ENCODE measurements around the gene OLIG1. TPM values are rescaled to one million over a fixed set of nuclear protein-coding genes. Genes with fewer than 3 reads are reported as not detected.

The OLIG1 gene
- total and polyA plus RNA-seq, 2 donors from 2014 or later = 1.5 to 18.2 TPM

GRCh38 chr21:33021667-33022066 is 48.3 kb upstream of the OLIG1 start:
- no peak overlapping the region for H3K27ac ChIP-seq (ENCODE audit: low read depth in 2 of 2, low read length in 2 of 2)
- no peak for DNase-seq
- no peak for TF ChIP-seq CTCF (IDR thresholded peaks at IDR 0.05; ENCODE audit: borderline replicate concordance, extremely low read depth, insufficient read depth)
- no peaks in the 10 kb centered on the region for H3K9me3 ChIP-seq (ENCODE audit: control insufficient read depth in 2 of 3, insufficient read depth in 1 of 3, low read length in 3 of 3)
- H3K27me3 ChIP-seq (ENCODE audit: control insufficient read depth, insufficient read depth, low read length) = peaks cover 75% of the 10 kb centered on the region
- H3K4me1 ChIP-seq (ENCODE audit: control insufficient read depth in 2 of 3, insufficient read depth in 2 of 3, low read depth in 1 of 3, low read length in 3 of 3) = peaks cover 0 to 7% (median 0%) of the 10 kb centered on the region in 3 donors
- no peak for FAIRE-seq
- no peak overlapping the region for H3K9ac ChIP-seq (ENCODE audit: low read length in 3 of 3)
- intact Hi-C loops (cut with DNase I) = no loop called here
- no peaks in the 10 kb centered on the region for H3K36me3 ChIP-seq (ENCODE audit: control insufficient read depth in 2 of 3, insufficient read depth in 3 of 3, low read length in 3 of 3)
- H3K4me3 ChIP-seq (ENCODE audit: low read length in 3 of 3) = no peak overlapping the region

GRCh38 chr21:33022489-33022827 is 47.5 kb upstream of the OLIG1 start:
- intact Hi-C loops (cut with DNase I) = no loop called here
- H3K36me3 ChIP-seq (ENCODE audit: control insufficient read depth in 2 of 3, insufficient read depth in 3 of 3, low read length in 3 of 3) = no peaks in the 10 kb centered on the region
- DNase-seq (no peak), FAIRE-seq (no peak)
- no peaks in the 10 kb centered on the region for H3K9me3 ChIP-seq (ENCODE audit: control insufficient read depth in 2 of 3, insufficient read depth in 1 of 3, low read length in 3 of 3)
- H3K27ac ChIP-seq (ENCODE audit: low read depth in 2 of 2, low read length in 2 of 2) = no peak overlapping the region
- H3K27me3 ChIP-seq (ENCODE audit: control insufficient read depth, insufficient read depth, low read length) = peaks cover 78% of the 10 kb centered on the region
- no peak overlapping the region for H3K9ac ChIP-seq (ENCODE audit: low read length in 3 of 3)
- peaks cover 0 to 12% (median 0%) of the 10 kb centered on the region in 3 donors for H3K4me1 ChIP-seq (ENCODE audit: control insufficient read depth in 2 of 3, insufficient read depth in 2 of 3, low read depth in 1 of 3, low read length in 3 of 3)
- no peak overlapping the region for H3K4me3 ChIP-seq (ENCODE audit: low read length in 3 of 3)
- no peak for TF ChIP-seq CTCF (IDR thresholded peaks at IDR 0.05; ENCODE audit: borderline replicate concordance, extremely low read depth, insufficient read depth)

- no peaks in the 10 kb centered on the region for H3K9me3 ChIP-seq (ENCODE audit: control insufficient read depth in 2 of 3, insufficient read depth in 1 of 3, low read length in 3 of 3)
- DNase-seq (peak in 2 of 5 donors; percentile 22 to 41), FAIRE-seq (no peak)
- H3K9ac ChIP-seq (ENCODE audit: low read length in 3 of 3) = no peak overlapping the region
- TF ChIP-seq CTCF (IDR thresholded peaks at IDR 0.05; ENCODE audit: borderline replicate concordance, extremely low read depth, insufficient read depth) = no peak
- no peak overlapping the region for H3K4me3 ChIP-seq (ENCODE audit: low read length in 3 of 3)
- no peak overlapping the region for H3K27ac ChIP-seq (ENCODE audit: low read depth in 2 of 2, low read length in 2 of 2)
- peaks cover 0 to 12% (median 0%) of the 10 kb centered on the region in 3 donors for H3K4me1 ChIP-seq (ENCODE audit: control insufficient read depth in 2 of 3, insufficient read depth in 2 of 3, low read depth in 1 of 3, low read length in 3 of 3)
- H3K27me3 ChIP-seq (ENCODE audit: control insufficient read depth, insufficient read depth, low read length) = peaks cover 76% of the 10 kb centered on the region
- intact Hi-C loops (cut with DNase I) = no loop called here
- no peaks in the 10 kb centered on the region for H3K36me3 ChIP-seq (ENCODE audit: control insufficient read depth in 2 of 3, insufficient read depth in 3 of 3, low read length in 3 of 3)
These were observed 46.9 kb upstream of the OLIG1 start for GRCh38 chr21:33022828-33023573.
